HepG2 (cell line): ENCODE measurements around the gene GPR156.

Source experiments
- AGO2 ChIP-seq: fragments of 200-400 bp; formaldehyde crosslinking; optimal IDR thresholded peaks from 2 replicates; pipeline ENCODE3; 2017; ENCODE audit warnings: mild to moderate bottlenecking, low read depth, low read length, moderate library complexity
- EP300 ChIP-seq, 3 experiments: sonication (generic) in 1 of 3; formaldehyde crosslinking in 1 of 3; IDR thresholded peaks; 2 replicates each; pipeline versions ENCODE4 v1.5.1 to v1.6.1; 2011 to 2020; ENCODE audit warnings: low read depth in 2 of 3, low read length in 2 of 3, borderline replicate concordance in 1 of 3, improper control_type of control experiment in 1 of 3, mild to moderate bottlenecking in 1 of 3, missing genetic modification reagents in 1 of 3, moderate library complexity in 1 of 3
- FOXA3 ChIP-seq: IDR thresholded peaks from 2 replicates; pipeline ENCODE4 v1.6.1; 2016; ENCODE audit warnings: missing genetic modification reagents, missing compliant biosample characterization
- ISX ChIP-seq: sonication (generic); formaldehyde crosslinking; conservative IDR thresholded peaks from 2 replicates; pipeline ENCODE4 v1.5.0; 2020; ENCODE audit warnings: missing genetic modification reagents
- KAT2B ChIP-seq: fragments of 150-350 bp; IDR thresholded peaks from 2 replicates; pipeline ENCODE4 v1.6.1; 2014; ENCODE audit warnings: low read depth, low read length, borderline replicate concordance
- KLF13 ChIP-seq: sonication (generic); formaldehyde crosslinking; IDR thresholded peaks from 2 replicates; pipeline ENCODE4 v1.4.0; 2020; ENCODE audit warnings: mild to moderate bottlenecking, missing genetic modification reagents
- POLR2A ChIP-seq, 2 experiments: IDR thresholded peaks; 2 replicates each; pipeline ENCODE4 v1.6.1; 2011; ENCODE audit warnings: low read depth in 2 of 2, low read length in 2 of 2, mild to moderate bottlenecking in 1 of 2, moderate library complexity in 1 of 2; ENCODE audit not compliant: insufficient read depth in 1 of 2
- POLR2AphosphoS5 ChIP-seq: IDR thresholded peaks from 2 replicates; pipeline ENCODE4 v1.6.1; 2012; ENCODE audit warnings: low read depth, low read length
- TP53 ChIP-seq: sonication (generic); formaldehyde crosslinking; conservative IDR thresholded peaks from 2 replicates; pipeline ENCODE4 v1.4.0; 2020; ENCODE audit warnings: missing genetic modification reagents
- ZNF121 ChIP-seq: sonication (generic); formaldehyde crosslinking; IDR thresholded peaks from 2 replicates; pipeline ENCODE4 v1.5.0; 2020; ENCODE audit warnings: mild to moderate bottlenecking, missing genetic modification reagents
- ZNF160 ChIP-seq: sonication (generic); formaldehyde crosslinking; IDR thresholded peaks from 2 replicates; pipeline ENCODE4 v1.8.0; 2022; ENCODE audit warnings: mild to moderate bottlenecking, inconsistent platforms, missing genetic modification reagents
- ZNF816 ChIP-seq: sonication (generic); formaldehyde crosslinking; IDR thresholded peaks from 2 replicates; pipeline ENCODE4 v1.8.0; 2022; ENCODE audit warnings: missing genetic modification reagents, mild to moderate bottlenecking, borderline replicate concordance
- ZNF841 ChIP-seq: sonication (generic); formaldehyde crosslinking; IDR thresholded peaks from 2 replicates; pipeline ENCODE4 v1.8.1; 2023; ENCODE audit warnings: missing genetic modification reagents, borderline replicate concordance

- TF ChIP-seq TP53 (CRISPR knock-in tag) (no peak), ZNF816 (CRISPR knock-in tag) (no peak), FOXA3 (CRISPR knock-in tag) (no peak), ZNF841 (no peak), ZNF121 (CRISPR knock-in tag) (no peak), POLR2A (IDR thresholded peaks at IDR 0.05; ENCODE audit: insufficient read depth in 1 of 2, low read depth in 2 of 2, low read length in 2 of 2) (no peak), KLF13 (no peak), KAT2B (no peak), AGO2 (no peak), POLR2AphosphoS5 (no peak), EP300 (IDR thresholded peaks at IDR 0.05; ENCODE audit: low read depth in 2 of 2, low read length in 2 of 2) (no peak), EP300 (CRISPR knock-in tag; IDR thresholded peaks at IDR 0.05; ENCODE audit: borderline replicate concordance) (no peak), ISX (CRISPR knock-in tag) (no peak), ZNF160 (CRISPR knock-in tag) (no peak)
Measured at GRCh38 chr3:120192579-120192978, 92.4 kb downstream of the GPR156 start.
